IMR-90 (cell line): Measurements from ENCODE around the gene KRT79. TPM values are rescaled to one million over a fixed set of nuclear protein-coding genes. Genes with fewer than 3 reads are reported as not detected.

Source experiments
- ATAC-seq: fragments of 200-7000 bp; cut with Tn5 transposase; 2 replicates; pipeline ENCODE4 v1.9.1; 2020; ENCODE audit warnings: low read depth, mild to moderate bottlenecking, moderate library complexity
- BruUV-seq: library from RNA; stranded (reverse); fragments of 400-500 nt; replicated peaks from 2 replicates; lab custom pipeline; 2021; lab: Mats Ljungman, UMichigan
- CTCF ChIA-PET: fragments of 300-600 bp; formaldehyde crosslinking; extraction: SDS; loops from one replicate; lab custom pipeline; 2021; ENCODE audit warnings: antibody characterized with exemption; lab: Yijun Ruan, JAX
- POLR2A ChIA-PET: fragments of 300-600 bp; sonication (Branson Sonifier 250); formaldehyde crosslinking; loops from one replicate; lab custom pipeline; 2022; ENCODE audit warnings: antibody characterized with exemption; ENCODE audit not compliant: unreplicated experiment; lab: Charles Lee
- DNase-seq: peaks from one replicate; pipeline ENCODE4 v3.0.0; 2013
- H2AFZ ChIP-seq: replicated peaks from 2 replicates; pipeline ENCODE3; 2013; ENCODE audit warnings: low read length, mild to moderate bottlenecking; ENCODE audit not compliant: poor library complexity
- H2AK5ac ChIP-seq: 2 replicates; pipeline ENCODE4 v1.6.1; 2013; ENCODE audit warnings: low read depth, low read length, inconsistent platforms
- H2AK9ac ChIP-seq: replicated peaks from 2 replicates; pipeline ENCODE3; 2013; ENCODE audit warnings: mild to moderate bottlenecking, low read depth, low read length, moderate library complexity; ENCODE audit not compliant: poor library complexity
- H2BK120ac ChIP-seq: 2 replicates; pipeline ENCODE4 v1.6.1; 2013; ENCODE audit warnings: low read depth, low read length, inconsistent platforms
- H2BK15ac ChIP-seq: 3 replicates; pipeline ENCODE4 v1.6.1; 2013; ENCODE audit warnings: low read depth, low read length, inconsistent platforms
- H2BK20ac ChIP-seq: 2 replicates; pipeline ENCODE4 v1.6.1; 2013; ENCODE audit warnings: low read depth, mild to moderate bottlenecking, inconsistent platforms, low read length, moderate library complexity
- H2BK5ac ChIP-seq: 2 replicates; pipeline ENCODE4 v1.6.1; 2013; ENCODE audit warnings: mild to moderate bottlenecking, low read depth, low read length, inconsistent platforms; ENCODE audit not compliant: poor library complexity, severe bottlenecking
- H3K14ac ChIP-seq: replicated peaks from 2 replicates; pipeline ENCODE4 v1.6.1; 2013; ENCODE audit warnings: low read depth, low read length, inconsistent platforms
- H3K18ac ChIP-seq: 2 replicates; pipeline ENCODE4 v1.6.1; 2013; ENCODE audit warnings: low read depth, low read length, control low read depth
- H3K23ac ChIP-seq: 2 replicates; pipeline ENCODE4 v1.6.1; 2013; ENCODE audit warnings: low read depth, low read length, inconsistent platforms
- H3K27ac ChIP-seq: 2 replicates; pipeline ENCODE4 v1.5.1; 2013; ENCODE audit warnings: mild to moderate bottlenecking, control low read depth, low read length; ENCODE audit not compliant: insufficient read depth
- H3K27me3 ChIP-seq: 2 replicates; pipeline ENCODE4 v1.6.1; 2013; ENCODE audit warnings: low read length; ENCODE audit not compliant: control insufficient read depth, insufficient read depth
- H3K36me3 ChIP-seq: 2 replicates; pipeline ENCODE4 v1.6.1; 2013; ENCODE audit warnings: low read length, mixed read lengths; ENCODE audit not compliant: control insufficient read depth, insufficient read depth
- H3K4ac ChIP-seq: 2 replicates; pipeline ENCODE4 v1.6.1; 2013; ENCODE audit warnings: low read depth, low read length, inconsistent platforms
- H3K4me1 ChIP-seq: 2 replicates; pipeline ENCODE4 v1.6.1; 2013; ENCODE audit warnings: low read length, mixed read lengths; ENCODE audit not compliant: control insufficient read depth, insufficient read depth
- H3K4me2 ChIP-seq: 2 replicates; pipeline ENCODE4 v1.6.1; 2013; ENCODE audit warnings: low read depth, mild to moderate bottlenecking, control low read depth, low read length, moderate library complexity
- H3K4me3 ChIP-seq: 2 replicates; pipeline ENCODE4 v1.5.1; 2013; ENCODE audit warnings: low read depth, mild to moderate bottlenecking, control low read depth, low read length, moderate library complexity; ENCODE audit not compliant: insufficient read depth
- H3K56ac ChIP-seq: 2 replicates; pipeline ENCODE4 v1.6.1; 2013; ENCODE audit warnings: low read length, inconsistent platforms; ENCODE audit not compliant: insufficient read depth; ENCODE audit errors: extremely low read depth
- H3K79me1 ChIP-seq, 2 experiments: 2 replicates each; pipeline ENCODE4 v1.6.1; 2013; ENCODE audit warnings: low read length in 2 of 2, inconsistent platforms in 1 of 2, low read depth in 1 of 2
- H3K9ac ChIP-seq: 2 replicates; pipeline ENCODE4 v1.6.1; 2013; ENCODE audit warnings: low read depth, low read length, control low read depth
- H3K9me1 ChIP-seq: 2 replicates; pipeline ENCODE4 v1.6.1; 2013; ENCODE audit warnings: low read length, inconsistent platforms; ENCODE audit not compliant: insufficient read depth
- H3K9me3 ChIP-seq: 2 replicates; pipeline ENCODE4 v1.6.1; 2013; ENCODE audit warnings: low read length; ENCODE audit not compliant: control insufficient read depth, insufficient read depth
- H4K20me1 ChIP-seq: 2 replicates; pipeline ENCODE4 v1.6.1; 2013; ENCODE audit warnings: low read length, inconsistent platforms; ENCODE audit not compliant: insufficient read depth
- H4K5ac ChIP-seq: 2 replicates; pipeline ENCODE4 v1.6.1; 2013; ENCODE audit warnings: mild to moderate bottlenecking, low read depth, low read length, control low read depth
- H4K8ac ChIP-seq, 2 experiments: 2 replicates each; pipeline ENCODE4 v1.6.1; 2013; ENCODE audit warnings: low read depth in 2 of 2, low read length in 2 of 2, control low read depth in 1 of 2, inconsistent platforms in 1 of 2
- H4K91ac ChIP-seq: 2 replicates; pipeline ENCODE4 v1.6.1; 2013; ENCODE audit warnings: low read depth, low read length, inconsistent platforms; ENCODE audit not compliant: insufficient read depth
- CEBPB ChIP-seq: IDR thresholded peaks from 2 replicates; pipeline ENCODE4 v1.6.1; 2012; ENCODE audit warnings: low read depth, low read length, improper control_type of control experiment
- CHD1 ChIP-seq: IDR thresholded peaks from 2 replicates; pipeline ENCODE4 v1.6.1; 2012; ENCODE audit warnings: low read depth, low read length, improper control_type of control experiment
- ELK1 ChIP-seq: fragments of 150-350 bp; IDR thresholded peaks from 2 replicates; pipeline ENCODE4 v1.6.1; 2016; ENCODE audit warnings: low read depth, mild to moderate bottlenecking, low read length, moderate library complexity, borderline replicate concordance
- MAZ ChIP-seq: IDR thresholded peaks from 2 replicates; pipeline ENCODE4 v1.6.1; 2012; ENCODE audit warnings: low read depth, mild to moderate bottlenecking, low read length, improper control_type of control experiment, moderate library complexity, borderline replicate concordance
- POLR2A ChIP-seq: IDR thresholded peaks from 2 replicates; pipeline ENCODE4 v1.6.1; 2012; ENCODE audit warnings: mild to moderate bottlenecking, low read depth, low read length
- RAD21 ChIP-seq: IDR thresholded peaks from 2 replicates; pipeline ENCODE4 v1.6.1; 2012; ENCODE audit warnings: low read length, improper control_type of control experiment
- RCOR1 ChIP-seq: IDR thresholded peaks from 2 replicates; pipeline ENCODE4 v1.6.1; 2012; ENCODE audit warnings: mild to moderate bottlenecking, low read length, improper control_type of control experiment; ENCODE audit not compliant: insufficient replicate concordance
- SMC3 ChIP-seq: fragments of 150-350 bp; IDR thresholded peaks from 2 replicates; pipeline ENCODE4 v1.6.1; 2016; ENCODE audit warnings: low read depth, mild to moderate bottlenecking, antibody characterized with exemption, low read length, moderate library complexity
- USF2 ChIP-seq: fragments of 150-350 bp; IDR thresholded peaks from 2 replicates; pipeline ENCODE4 v1.6.1; 2017; ENCODE audit warnings: mild to moderate bottlenecking, antibody characterized with exemption, low read length, low read depth
- WGBS, 2 experiments: methylation state at CpG; one replicate each; pipeline versions ENCODE4 v1.1.5 to v1.1.7; 2013; ENCODE audit warnings: missing lambda C conversion rate in 2 of 2; ENCODE audit not compliant: insufficient read length in 1 of 2; ENCODE audit errors: extremely low coverage in 2 of 2; 5-methylcytosine and 5-hydroxymethylcytosine counted together
- dilution Hi-C: fragments of 300-500 bp; cut with HindIII; formaldehyde crosslinking; loops from one replicate; pipeline ENCODE4 v1.14.3; 2018; ENCODE audit warnings: low sequenced_read_pairs; ENCODE audit not compliant: unreplicated experiment
- in situ Hi-C: fragments of 300-500 bp; cut with MboI; formaldehyde crosslinking; loops from 3 replicates; pipeline ENCODE4 v1.14.3; 2019; ENCODE audit warnings: low sequenced_read_pairs, inconsistent platforms, mixed read lengths
- intact Hi-C: fragments of 100-400 bp; cut with micrococcal nuclease; formaldehyde crosslinking; loops from 2 replicates; pipeline ENCODE4 v1.10.0; 2022
- polyA plus RNA-seq, 3 experiments: library from polyadenylated mRNA; depleted of rRNA; stranded (reverse); fragments of >200 nt; gene quantifications; 2 replicates each; pipeline ENCODE4 v1.2.3, GENCODE V29; 2012; ENCODE audit warnings: low replicate concordance in 1 of 3
- total RNA-seq: library from RNA; depleted of rRNA; stranded (reverse); fragments of >200 nt; gene quantifications from 2 replicates; pipeline ENCODE4 v1.2.3, GENCODE V29; 2012

Gene KRT79
- total and polyA plus RNA-seq, 2 of the 4 experiments (the other 2 are of a cell fraction) = under 0.01 to 0.24 TPM

GRCh38 chr12:52781399-52782082 lies 52.6 kb downstream of the KRT79 start:
- no peak overlapping the region for H2BK120ac ChIP-seq
- H3K4me1 ChIP-seq = no peaks in the 10 kb centered on the region
- H2AFZ ChIP-seq = no peak overlapping the region
- H2AK5ac ChIP-seq = no peak overlapping the region
- no peak overlapping the region for H3K56ac ChIP-seq
- H2BK5ac ChIP-seq = no peak overlapping the region
- H4K91ac ChIP-seq = no peak overlapping the region
- no peak overlapping the region for H3K14ac ChIP-seq
- BruUV-seq = no TSS peak
- DNase-seq (no peak), ATAC-seq (no peak)
- no peak overlapping the region for H3K27ac ChIP-seq
- H3K79me1 ChIP-seq = no peaks in the 10 kb centered on the region
- no peak overlapping the region for H3K4ac ChIP-seq
- no peak overlapping the region for H2BK15ac ChIP-seq
- H2BK20ac ChIP-seq = no peak overlapping the region
- H3K9me1 ChIP-seq = no peaks in the 10 kb centered on the region
- no peak overlapping the region for H3K9ac ChIP-seq
- no CpG with 5 or more reads among the region's 4 CpGs for WGBS, 2 experiments
- no peak overlapping the region for H3K18ac ChIP-seq
- ChIA-PET CTCF (no interaction called here), POLR2A (no interaction called here)
- no peaks in the 10 kb centered on the region for H4K20me1 ChIP-seq
- peaks cover 26% of the 10 kb centered on the region for H3K27me3 ChIP-seq
- H4K5ac ChIP-seq = no peak overlapping the region
- H3K4me2 ChIP-seq = no peak overlapping the region
- TF ChIP-seq USF2 (no peak), MAZ (no peak), POLR2A (no peak), ELK1 (no peak), RAD21 (no peak), SMC3 (no peak), RCOR1 (no peak), CHD1 (no peak), CEBPB (no peak)
- no peak overlapping the region for H4K8ac ChIP-seq
- no peak overlapping the region for H2AK9ac ChIP-seq
- intact Hi-C loops (no loop called here), dilution Hi-C loops (no loop called here), in situ Hi-C loops (no loop called here)
- no peak overlapping the region for H3K4me3 ChIP-seq
- no peak overlapping the region for H3K23ac ChIP-seq
- H3K36me3 ChIP-seq = no peaks in the 10 kb centered on the region
- no peaks in the 10 kb centered on the region for H3K9me3 ChIP-seq
